BJ (cell line): Measurements from ENCODE around the gene GNB5. TPM values are rescaled to one million over a fixed set of nuclear protein-coding genes. Genes with fewer than 3 reads are reported as not detected.

Source experiments
- CTCF ChIA-PET: fragments of 350-600 bp; formaldehyde crosslinking; extraction: SDS; loops from one replicate; lab custom pipeline; 2021; ENCODE audit warnings: antibody characterized with exemption, inconsistent platforms; lab: Yijun Ruan, JAX
- POLR2A ChIA-PET: fragments of 300-600 bp; sonication (Branson Sonifier 250); formaldehyde crosslinking; extraction: SDS; loops from one replicate; lab custom pipeline; 2021; ENCODE audit warnings: antibody characterized with exemption; lab: Charles Lee
- DNase-seq: peaks from one replicate; pipeline ENCODE4 v3.0.0-alpha.2; 2011; ENCODE audit warnings: low read depth
- H3K27me3 ChIP-seq: 2 replicates; pipeline ENCODE4 v1.6.0; 2011; ENCODE audit warnings: low read length; ENCODE audit not compliant: control insufficient read depth, insufficient read depth
- H3K36me3 ChIP-seq: 2 replicates; pipeline ENCODE4 v1.5.1; 2011; ENCODE audit warnings: low read length; ENCODE audit not compliant: control insufficient read depth, insufficient read depth
- H3K4me3 ChIP-seq: 2 replicates; pipeline ENCODE4 v1.5.1; 2011; ENCODE audit warnings: low read depth, mild to moderate bottlenecking, control low read depth, low read length
- polyA plus RNA-seq: library from polyadenylated mRNA; depleted of rRNA; stranded (reverse); fragments of >200 nt; gene quantifications from 2 replicates; pipeline ENCODE4 v1.2.3, GENCODE V29; 2011
- TF ChIP-seq, protein P1 (sequence below): IDR thresholded peaks from 2 replicates; pipeline ENCODE4 v1.5.1; 2011; ENCODE audit warnings: low read depth, mild to moderate bottlenecking, control low read depth, inconsistent platforms, low read length, moderate library complexity; ENCODE audit not compliant: insufficient read depth

Gene GNB5
- polyA plus RNA-seq, 1 experiment = 63.0 TPM

DNA sequence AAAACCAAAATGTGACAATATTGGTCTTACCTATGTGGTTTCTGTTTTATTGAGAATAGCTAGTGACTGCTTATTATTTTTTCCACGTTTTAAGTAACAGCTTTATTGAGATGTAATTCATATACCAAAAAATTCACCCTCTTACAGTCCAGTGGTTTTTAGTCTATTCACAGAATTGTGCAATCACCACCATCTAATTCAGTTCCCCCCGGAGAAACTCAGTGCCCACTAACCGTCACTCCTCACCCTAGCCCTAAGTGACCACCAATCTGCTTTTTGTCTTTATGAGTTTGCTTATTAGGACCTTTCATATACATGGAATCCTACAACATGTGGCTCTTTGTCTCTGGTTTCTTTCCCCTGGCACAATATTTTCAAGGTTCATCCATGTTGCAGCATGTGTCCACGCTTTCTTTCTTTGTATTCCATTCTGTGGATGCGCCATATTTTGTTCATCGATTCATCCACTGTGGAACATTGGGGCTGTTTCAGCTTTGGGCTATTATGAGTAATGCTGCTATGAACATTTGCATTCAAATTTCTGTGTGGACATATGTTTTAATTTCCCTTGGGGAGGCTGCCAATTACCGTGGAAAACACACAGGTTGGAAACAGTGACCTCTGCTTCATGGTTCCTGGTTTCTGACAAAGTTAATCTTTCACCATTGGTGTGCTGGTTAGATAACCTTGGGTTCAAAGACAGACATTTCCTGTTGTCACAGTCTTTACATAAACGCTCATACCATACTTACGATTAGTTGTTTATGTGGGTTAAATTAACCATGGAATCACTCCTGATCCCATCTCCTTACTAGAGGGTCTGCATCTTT, 75.4 kb downstream of the GNB5 start:
- CTCF ChIA-PET = interaction anchor here (1.0 to 2.5 kb wide), 2 partner anchors 10 to 24 kb away, joined by 4 to 8 read pairs; no protein-coding TSS in a partner anchor
- POLR2A ChIA-PET = no interaction called here
- no peak overlapping the region for H3K4me3 ChIP-seq
- DNase-seq = no peak
- TF ChIP-seq, protein P1, sequence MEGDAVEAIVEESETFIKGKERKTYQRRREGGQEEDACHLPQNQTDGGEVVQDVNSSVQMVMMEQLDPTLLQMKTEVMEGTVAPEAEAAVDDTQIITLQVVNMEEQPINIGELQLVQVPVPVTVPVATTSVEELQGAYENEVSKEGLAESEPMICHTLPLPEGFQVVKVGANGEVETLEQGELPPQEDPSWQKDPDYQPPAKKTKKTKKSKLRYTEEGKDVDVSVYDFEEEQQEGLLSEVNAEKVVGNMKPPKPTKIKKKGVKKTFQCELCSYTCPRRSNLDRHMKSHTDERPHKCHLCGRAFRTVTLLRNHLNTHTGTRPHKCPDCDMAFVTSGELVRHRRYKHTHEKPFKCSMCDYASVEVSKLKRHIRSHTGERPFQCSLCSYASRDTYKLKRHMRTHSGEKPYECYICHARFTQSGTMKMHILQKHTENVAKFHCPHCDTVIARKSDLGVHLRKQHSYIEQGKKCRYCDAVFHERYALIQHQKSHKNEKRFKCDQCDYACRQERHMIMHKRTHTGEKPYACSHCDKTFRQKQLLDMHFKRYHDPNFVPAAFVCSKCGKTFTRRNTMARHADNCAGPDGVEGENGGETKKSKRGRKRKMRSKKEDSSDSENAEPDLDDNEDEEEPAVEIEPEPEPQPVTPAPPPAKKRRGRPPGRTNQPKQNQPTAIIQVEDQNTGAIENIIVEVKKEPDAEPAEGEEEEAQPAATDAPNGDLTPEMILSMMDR = no peak
- H3K36me3 ChIP-seq = no peaks in the 10 kb centered on the region
- H3K27me3 ChIP-seq = peaks cover 2% of the 10 kb centered on the region

DNA sequence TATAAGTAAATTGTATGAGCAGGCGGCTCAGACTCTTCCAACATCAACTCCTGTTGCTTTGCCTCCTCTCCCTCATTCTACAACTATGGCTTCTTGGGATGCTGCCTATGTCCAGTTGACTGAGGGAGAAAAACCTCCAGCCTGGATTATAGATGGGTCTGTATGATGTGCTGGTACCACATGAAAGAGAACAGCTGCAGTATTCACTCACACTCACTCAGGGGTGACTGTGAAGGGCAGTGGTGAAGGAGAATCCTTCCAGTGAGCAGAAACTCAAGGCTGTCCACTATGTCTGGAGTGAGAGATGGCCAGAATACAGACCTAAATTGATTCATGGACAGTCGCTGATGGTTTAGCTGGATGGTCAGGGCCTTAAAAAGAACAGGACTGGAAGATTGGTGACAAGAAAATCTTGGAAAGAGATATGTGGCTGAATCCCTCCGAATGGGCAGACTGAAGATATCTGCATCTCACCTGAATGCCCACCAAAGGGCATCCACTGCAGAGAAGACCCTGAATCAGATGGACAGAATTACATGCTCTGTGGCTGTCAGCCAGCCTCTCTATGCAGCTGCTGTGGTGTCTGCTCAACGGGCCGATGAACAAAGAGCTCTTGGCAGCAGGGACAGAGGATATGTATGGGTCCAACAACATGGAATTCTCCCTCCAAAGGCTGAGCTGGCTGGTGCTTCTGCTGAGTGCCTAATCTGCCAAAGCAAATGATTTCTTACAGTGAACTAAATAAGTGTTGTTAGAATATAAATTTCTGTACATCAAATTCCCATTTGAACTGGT, 76.7 kb downstream of the GNB5 start:
- DNase-seq = no peak
- H3K4me3 ChIP-seq = no peak overlapping the region
- H3K36me3 ChIP-seq = no peaks in the 10 kb centered on the region
- ChIA-PET CTCF (interaction anchor here (0.6 to 2.5 kb wide), 3 partner anchors 10 to 279 kb away, joined by 3 to 8 read pairs (median 3); no protein-coding TSS in a partner anchor), POLR2A (no interaction called here)
- TF ChIP-seq, protein P1 = no peak
- H3K27me3 ChIP-seq = peaks cover 2% of the 10 kb centered on the region

DNA sequence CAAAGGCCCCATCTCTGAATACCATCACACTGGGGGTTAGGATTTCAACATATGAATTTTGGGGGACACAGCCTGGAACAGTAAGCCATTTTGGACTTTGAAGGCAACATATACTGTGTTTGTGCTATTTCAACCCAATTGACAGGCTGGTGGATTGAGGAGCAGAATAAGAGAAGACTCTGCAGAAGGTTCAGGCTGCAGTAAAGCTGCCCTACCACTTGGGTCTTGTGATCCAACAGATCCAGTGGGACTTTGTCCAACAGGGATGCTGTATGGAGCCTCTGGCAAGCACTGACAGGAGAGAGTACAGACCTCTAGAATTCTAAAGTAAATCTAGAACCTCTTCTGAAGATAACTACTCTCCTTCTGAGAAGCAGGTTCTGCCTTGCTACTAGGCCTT, 77.5 kb downstream of the GNB5 start:
- H3K36me3 ChIP-seq = no peaks in the 10 kb centered on the region
- CTCF ChIA-PET = interaction anchor here (1.1 to 2.5 kb wide), 2 partner anchors 11 to 26 kb away, joined by 3 to 8 read pairs; no protein-coding TSS in a partner anchor
- peaks cover 2% of the 10 kb centered on the region for H3K27me3 ChIP-seq
- POLR2A ChIA-PET = no interaction called here
- no peak for DNase-seq
- no peak overlapping the region for H3K4me3 ChIP-seq
- TF ChIP-seq, protein P1 = no peak

DNA sequence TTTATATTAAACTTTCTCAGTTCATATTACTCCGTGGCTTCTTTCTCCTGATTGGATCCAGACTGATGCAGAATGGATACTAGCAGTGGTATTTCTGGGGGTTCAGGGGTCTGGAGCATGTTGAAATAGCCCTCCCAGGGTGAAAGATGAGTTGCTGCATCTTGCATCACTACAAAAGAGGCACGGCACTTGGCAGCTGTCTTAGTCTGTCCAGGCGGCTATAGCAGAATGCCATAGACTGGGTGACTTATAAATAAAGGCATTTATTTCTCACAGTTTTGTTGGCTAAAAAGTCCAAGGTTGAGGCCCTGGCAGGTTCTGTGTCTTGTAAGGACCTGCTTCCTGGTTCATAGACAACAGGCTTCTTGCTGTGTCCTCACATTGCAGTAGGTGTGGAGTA, 78.0 kb downstream of the GNB5 start:
- POLR2A ChIA-PET = no interaction called here
- TF ChIP-seq, protein P1 = no peak
- H3K36me3 ChIP-seq = no peaks in the 10 kb centered on the region
- DNase-seq = no peak
- H3K4me3 ChIP-seq = no peak overlapping the region
- CTCF ChIA-PET = interaction anchor here (1.1 to 2.5 kb wide), 2 partner anchors 11 to 26 kb away, joined by 3 to 8 read pairs; no protein-coding TSS in a partner anchor
- H3K27me3 ChIP-seq = peaks cover 2% of the 10 kb centered on the region
